OCI-LY3 (cell line): Measurements from ENCODE around the gene CMPK2.

Experiments
- H2AFZ ChIP-seq: fragments of 200-600, 300-600 bp; shearing (Covaris generic); 2 replicates; pipeline ENCODE4 v1.6.0; 2014; ENCODE audit warnings: antibody characterized with exemption, low read depth, low read length
- H3K27ac ChIP-seq: fragments of 200-600, 300-600 bp; sonication (generic); 2 replicates; pipeline ENCODE4 v1.5.1; 2014; ENCODE audit warnings: mild to moderate bottlenecking, low read length, moderate library complexity, mixed read lengths
- H3K27me3 ChIP-seq: fragments of 200-600, 300-600 bp; sonication (generic); 2 replicates; pipeline ENCODE4 v1.6.1; 2014; ENCODE audit warnings: low read depth, low read length, mixed read lengths
- H3K36me3 ChIP-seq: fragments of 200-600, 300-600 bp; sonication (generic); replicated peaks from 2 replicates; pipeline ENCODE3; 2014; ENCODE audit warnings: low read depth, low read length, mixed read lengths
- H3K4me1 ChIP-seq: fragments of 300-600, 200-600 bp; sonication (generic); 2 replicates; pipeline ENCODE4 v1.6.1; 2014; ENCODE audit warnings: low read length, mixed read lengths
- H3K4me2 ChIP-seq: fragments of 200-600, 300-600 bp; sonication (generic); 2 replicates; pipeline ENCODE4 v1.6.1; 2014; ENCODE audit warnings: low read length, mixed read lengths
- H3K4me3 ChIP-seq: fragments of 300-600, 200-600 bp; sonication (generic); 2 replicates; pipeline ENCODE4 v1.5.1; 2014; ENCODE audit warnings: antibody characterized with exemption, mild to moderate bottlenecking, low read length, moderate library complexity
- H3K79me2 ChIP-seq: fragments of 300-600, 200-600 bp; shearing (Covaris generic); 2 replicates; pipeline ENCODE4 v1.6.1; 2014; ENCODE audit warnings: mild to moderate bottlenecking, low read length, mixed read lengths
- H3K9ac ChIP-seq: fragments of 300-600, 200-600 bp; shearing (Covaris generic); 2 replicates; pipeline ENCODE4 v1.6.0; 2014; ENCODE audit warnings: mild to moderate bottlenecking, low read length, moderate library complexity
- H3K9me3 ChIP-seq: fragments of 200-600, 300-600 bp; shearing (Covaris generic); 2 replicates; pipeline ENCODE4 v1.6.1; 2014; ENCODE audit warnings: low read length, mixed read lengths; ENCODE audit not compliant: insufficient read depth
- H4K20me1 ChIP-seq: fragments of 200-600, 300-600 bp; sonication (generic); 2 replicates; pipeline ENCODE4 v1.6.1; 2016; ENCODE audit warnings: low read length, mixed read lengths; ENCODE audit not compliant: insufficient read depth
- CTCF ChIP-seq: fragments of 200-600, 300-600 bp; sonication (generic); IDR thresholded peaks from 2 replicates; pipeline ENCODE4 v1.5.1; 2014; ENCODE audit warnings: antibody characterized with exemption, low read length, low read depth
- EZH2phosphoT487 ChIP-seq: fragments of 200-600 bp; shearing (Covaris generic); IDR thresholded peaks from 2 replicates; pipeline ENCODE4 v1.6.1; 2018; ENCODE audit warnings: antibody characterized with exemption, mixed run types, low read depth

The CMPK2 gene

DNA sequence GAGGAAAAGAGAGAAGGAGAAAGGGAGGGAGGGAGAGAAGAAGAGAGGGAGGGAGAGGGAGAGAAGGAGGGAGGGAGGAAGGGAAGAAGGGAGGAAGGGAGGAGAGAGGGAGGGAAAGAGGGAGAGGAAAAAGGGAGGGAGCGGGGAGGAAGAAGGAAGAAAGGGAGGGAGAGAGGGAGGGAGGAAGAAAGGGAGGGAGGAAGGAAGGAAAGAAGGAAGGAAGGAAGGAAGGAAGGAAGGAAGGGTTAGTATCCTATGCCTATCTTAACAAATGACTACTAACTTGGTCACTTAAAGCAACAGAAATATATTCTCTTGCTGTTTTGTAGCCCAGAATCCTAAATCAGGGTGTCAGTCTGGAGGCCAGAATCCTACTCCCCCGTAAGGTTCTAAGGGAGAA is 52.1 kb downstream of the CMPK2 start:
- Histone ChIP-seq H3K4me3 (no peak overlapping the region), H3K9ac (no peak overlapping the region), H3K27ac (no peak overlapping the region), H2AFZ (no peak overlapping the region), H3K27me3 (peaks cover 1% of the 10 kb centered on the region; the same call in 1 of the 2 replicates), H3K9me3 (no peaks in the 10 kb centered on the region), H3K79me2 (no peaks in the 10 kb centered on the region), H3K36me3 (no peaks in the 10 kb centered on the region), H3K4me1 (no peaks in the 10 kb centered on the region), H4K20me1 (no peaks in the 10 kb centered on the region), H3K4me2 (no peak overlapping the region)
- TF ChIP-seq EZH2phosphoT487 (no peak), CTCF (no peak)

DNA sequence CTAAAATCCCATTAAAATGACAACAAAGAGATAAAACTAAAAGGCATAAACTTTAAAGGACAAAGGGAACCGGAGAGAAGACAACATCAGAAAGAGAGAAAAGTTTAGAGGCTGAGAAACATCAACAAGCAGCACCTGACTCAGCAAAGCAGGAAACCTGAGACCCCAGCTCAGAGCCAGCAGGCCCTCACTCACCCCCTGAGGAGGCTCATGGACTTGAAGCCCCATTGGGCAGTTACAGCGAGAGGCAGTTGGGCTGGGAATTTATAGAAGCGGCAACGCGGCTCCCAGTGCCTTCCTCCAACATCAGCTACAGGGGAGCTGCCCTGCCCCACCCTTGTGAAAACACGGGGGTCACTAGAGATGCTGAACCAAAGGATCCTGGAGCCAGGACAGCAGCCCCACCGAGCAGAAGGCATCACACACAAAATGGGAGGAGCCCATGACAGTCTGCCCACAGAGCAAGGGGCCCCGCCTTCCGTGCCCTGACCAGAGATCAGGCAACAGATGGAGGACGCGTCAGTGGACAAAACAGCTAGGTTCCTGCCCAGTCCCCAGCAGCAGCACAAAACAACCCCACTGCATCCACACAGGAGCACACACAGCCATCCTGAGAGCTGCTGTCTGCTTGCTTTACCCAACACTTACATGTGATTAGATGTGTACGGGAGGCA is 52.7 kb downstream of the CMPK2 start:
- no peak overlapping the region for H3K4me2 ChIP-seq
- H3K4me3 ChIP-seq: no peak overlapping the region
- no peaks in the 10 kb centered on the region for H4K20me1 ChIP-seq
- no peaks in the 10 kb centered on the region for H3K79me2 ChIP-seq
- TF ChIP-seq CTCF (no peak), EZH2phosphoT487 (no peak)
- H3K27me3 ChIP-seq: no peaks in the 10 kb centered on the region
- H2AFZ ChIP-seq: no peak overlapping the region
- no peaks in the 10 kb centered on the region for H3K9me3 ChIP-seq
- H3K4me1 ChIP-seq: no peaks in the 10 kb centered on the region
- H3K36me3 ChIP-seq: no peaks in the 10 kb centered on the region
- H3K27ac ChIP-seq: no peak overlapping the region
- no peak overlapping the region for H3K9ac ChIP-seq

GRCh38 chr2:6810961-6811360 is 54.7 kb downstream of the CMPK2 start:
- H4K20me1 ChIP-seq: no peaks in the 10 kb centered on the region
- H3K9ac ChIP-seq: no peak overlapping the region
- no peaks in the 10 kb centered on the region for H3K27me3 ChIP-seq
- no peak for TF ChIP-seq EZH2phosphoT487
- TF ChIP-seq CTCF: no peak
- H3K4me3 ChIP-seq: no peak overlapping the region
- no peaks in the 10 kb centered on the region for H3K79me2 ChIP-seq
- no peak overlapping the region for H3K4me2 ChIP-seq
- no peak overlapping the region for H2AFZ ChIP-seq
- no peaks in the 10 kb centered on the region for H3K9me3 ChIP-seq
- H3K27ac ChIP-seq: no peak overlapping the region
- no peaks in the 10 kb centered on the region for H3K36me3 ChIP-seq
- no peaks in the 10 kb centered on the region for H3K4me1 ChIP-seq

DNA sequence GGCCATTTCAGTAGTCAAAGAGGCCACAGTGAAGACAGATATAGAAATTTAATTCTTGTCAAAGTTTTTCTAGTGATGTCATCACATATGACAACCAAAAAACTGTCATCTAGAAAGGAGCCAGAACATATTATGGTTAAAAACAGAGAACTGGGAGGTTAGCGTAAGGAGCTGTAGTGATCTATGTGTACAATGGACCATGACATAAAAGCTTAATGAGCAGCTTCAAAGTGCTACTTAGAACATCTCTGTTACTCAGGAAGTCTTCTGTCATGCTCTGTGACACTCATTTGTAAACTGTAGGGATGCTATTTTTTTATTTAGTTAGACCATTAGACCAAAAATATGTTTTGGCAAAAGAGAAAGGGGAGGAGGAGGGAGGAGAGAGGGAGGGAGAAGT is 57.3 kb downstream of the CMPK2 start:
- Histone ChIP-seq H2AFZ (no peak overlapping the region), H3K4me2 (no peak overlapping the region), H3K9ac (no peak overlapping the region), H3K27ac (no peak overlapping the region), H3K4me3 (no peak overlapping the region), H3K27me3 (no peaks in the 10 kb centered on the region), H3K36me3 (no peaks in the 10 kb centered on the region), H3K79me2 (no peaks in the 10 kb centered on the region), H3K4me1 (no peaks in the 10 kb centered on the region), H4K20me1 (no peaks in the 10 kb centered on the region), H3K9me3 (no peaks in the 10 kb centered on the region)
- TF ChIP-seq EZH2phosphoT487 (no peak), CTCF (no peak)
